HEK293 (cell line): ENCODE data around the gene THSD7A.

Source experiments
- CTCF ChIA-PET: fragments of 350-600 bp; formaldehyde crosslinking; extraction: SDS; loops from one replicate; lab custom pipeline; 2021; ENCODE audit warnings: antibody characterized with exemption; lab: Yijun Ruan, JAX
- POLR2A ChIA-PET: fragments of 300-600 bp; formaldehyde crosslinking; extraction: SDS; loops from one replicate; lab custom pipeline; 2020; ENCODE audit warnings: antibody characterized with exemption, inconsistent platforms; lab: Yijun Ruan, JAX
- H3K27ac ChIP-seq: fragments of 200-500 bp; sonication (Bioruptor generic); 2 replicates; pipeline ENCODE4 v1.5.1; 2014; ENCODE audit warnings: low read depth, low read length, control low read depth, inconsistent platforms; ENCODE audit errors: extremely low read depth
- H3K36me3 ChIP-seq, 2 experiments: fragments of 200-500 bp in 1 of 2; sonication (Bioruptor generic) in 1 of 2; 1 replicate in 1 of 2; 2 replicates in 1 of 2; pipeline ENCODE4 v1.5.1; 2014 to 2017; ENCODE audit warnings: inconsistent platforms in 2 of 2, low read length in 2 of 2; ENCODE audit not compliant: control insufficient read depth in 2 of 2, insufficient read depth in 1 of 2
- H3K4me1 ChIP-seq: fragments of 200-500 bp; sonication (Bioruptor generic); 2 replicates; pipeline ENCODE4 v1.5.1; 2014; ENCODE audit warnings: mild to moderate bottlenecking, low read length, inconsistent platforms; ENCODE audit not compliant: control insufficient read depth, insufficient read depth
- H3K4me3 ChIP-seq: 2 replicates; pipeline ENCODE4 v1.5.1; 2011; ENCODE audit warnings: low read depth, mild to moderate bottlenecking, control low read depth, low read length, moderate library complexity
- H3K9me3 ChIP-seq: fragments of 200-500 bp; sonication (Bioruptor generic); 2 replicates; pipeline ENCODE4 v1.5.1; 2014; ENCODE audit warnings: low read depth, low read length, inconsistent platforms; ENCODE audit not compliant: control insufficient read depth, insufficient read depth
- BCL11A ChIP-seq: fragments of 450-650 bp; formaldehyde crosslinking; IDR thresholded peaks from 2 replicates; pipeline ENCODE4 v1.5.1; 2016; ENCODE audit warnings: low read depth, missing biosample characterization, missing genetic modification characterization
- EGR2 ChIP-seq: fragments of 450-650 bp; formaldehyde crosslinking; IDR thresholded peaks from 2 replicates; pipeline ENCODE4 v1.5.1; 2016; ENCODE audit warnings: low read depth, missing biosample characterization, missing genetic modification characterization
- HOXA7 ChIP-seq: sonication (generic); formaldehyde crosslinking; IDR thresholded peaks from 2 replicates; pipeline ENCODE4 v1.8.1; 2022; ENCODE audit warnings: missing genetic modification reagents, borderline replicate concordance
- IKZF3 ChIP-seq: fragments of 450-650 bp; IDR thresholded peaks from 2 replicates; pipeline ENCODE4 v1.5.0; 2018; ENCODE audit warnings: missing biosample characterization, mild to moderate bottlenecking, missing genetic modification characterization, moderate library complexity
- KLF1 ChIP-seq: fragments of 450-650 bp; formaldehyde crosslinking; IDR thresholded peaks from 2 replicates; pipeline ENCODE4 v1.5.1; 2016; ENCODE audit warnings: missing biosample characterization, missing genetic modification characterization
- OVOL3 ChIP-seq: fragments of 450-650 bp; formaldehyde crosslinking; IDR thresholded peaks from 2 replicates; pipeline ENCODE4 v1.5.1; 2016; ENCODE audit warnings: missing biosample characterization, missing genetic modification characterization
- SALL2 ChIP-seq: fragments of 450-650 bp; formaldehyde crosslinking; IDR thresholded peaks from 2 replicates; pipeline ENCODE4 v1.5.0; 2017; ENCODE audit warnings: missing biosample characterization, mild to moderate bottlenecking, missing genetic modification characterization, borderline replicate concordance
- TRIM28 ChIP-seq: IDR thresholded peaks from 2 replicates; pipeline ENCODE4 v1.6.1; 2011; ENCODE audit warnings: low read length, control low read depth, borderline replicate concordance
- WT1 ChIP-seq: fragments of 450-650 bp; formaldehyde crosslinking; IDR thresholded peaks from 2 replicates; pipeline ENCODE4 v1.5.1; 2016; ENCODE audit warnings: missing biosample characterization, missing genetic modification characterization
- ZBTB17 ChIP-seq: fragments of 450-650 bp; formaldehyde crosslinking; IDR thresholded peaks from 2 replicates; pipeline ENCODE4 v1.5.1; 2016; ENCODE audit warnings: missing biosample characterization, missing genetic modification characterization
- ZNF18 ChIP-seq: fragments of 450-650 bp; formaldehyde crosslinking; IDR thresholded peaks from 2 replicates; pipeline ENCODE4 v1.5.1; 2016; ENCODE audit warnings: missing biosample characterization, missing genetic modification characterization
- ZNF2 ChIP-seq: fragments of 450-650 bp; formaldehyde crosslinking; IDR thresholded peaks from 2 replicates; pipeline ENCODE4 v1.5.1; 2016; ENCODE audit warnings: missing biosample characterization, missing genetic modification characterization
- ZNF214 ChIP-seq: fragments of 450-650 bp; formaldehyde crosslinking; IDR thresholded peaks from 2 replicates; pipeline ENCODE4 v1.5.1; 2017; ENCODE audit warnings: missing biosample characterization, mild to moderate bottlenecking, missing genetic modification characterization, borderline replicate concordance
- ZNF239 ChIP-seq: fragments of 450-650 bp; formaldehyde crosslinking; IDR thresholded peaks from 2 replicates; pipeline ENCODE4 v1.5.1; 2016; ENCODE audit warnings: missing biosample characterization, missing genetic modification characterization
- ZNF324 ChIP-seq: fragments of 450-650 bp; formaldehyde crosslinking; IDR thresholded peaks from 2 replicates; pipeline ENCODE4 v1.5.1; 2016; ENCODE audit warnings: missing biosample characterization, missing genetic modification characterization
- ZNF433 ChIP-seq: fragments of 450-650 bp; formaldehyde crosslinking; IDR thresholded peaks from 2 replicates; pipeline ENCODE4 v1.5.1; 2016; ENCODE audit warnings: missing biosample characterization, missing genetic modification characterization, low read depth
- ZNF529 ChIP-seq: fragments of 450-650 bp; formaldehyde crosslinking; IDR thresholded peaks from 2 replicates; pipeline ENCODE4 v1.5.1; 2017; ENCODE audit warnings: missing genetic modification characterization, missing biosample characterization; ENCODE audit not compliant: insufficient replicate concordance
- ZNF561 ChIP-seq: fragments of 450-650 bp; IDR thresholded peaks from 2 replicates; pipeline ENCODE4 v1.5.1; 2018; ENCODE audit warnings: missing biosample characterization, missing genetic modification characterization, borderline replicate concordance
- ZNF626 ChIP-seq: fragments of 450-650 bp; sonication (Bioruptor Pico); formaldehyde crosslinking; IDR thresholded peaks from 2 replicates; pipeline ENCODE4 v1.5.1; 2018; ENCODE audit warnings: missing biosample characterization, missing genetic modification characterization, inconsistent platforms
- ZNF629 ChIP-seq: fragments of 450-650 bp; formaldehyde crosslinking; IDR thresholded peaks from 2 replicates; pipeline ENCODE4 v1.5.1; 2017; ENCODE audit warnings: missing biosample characterization, missing genetic modification characterization
- ZNF639 ChIP-seq: fragments of 450-650 bp; formaldehyde crosslinking; IDR thresholded peaks from 2 replicates; pipeline ENCODE4 v1.5.1; 2016; ENCODE audit warnings: missing biosample characterization, missing genetic modification characterization
- ZNF664 ChIP-seq: fragments of 450-650 bp; formaldehyde crosslinking; IDR thresholded peaks from 2 replicates; pipeline ENCODE4 v1.5.1; 2016; ENCODE audit warnings: missing biosample characterization, missing genetic modification characterization
- ZNF791 ChIP-seq: fragments of 450-650 bp; formaldehyde crosslinking; IDR thresholded peaks from 2 replicates; pipeline ENCODE4 v1.5.1; 2016; ENCODE audit warnings: missing biosample characterization, missing genetic modification characterization
- ZNF792 ChIP-seq: fragments of 450-650 bp; formaldehyde crosslinking; IDR thresholded peaks from 2 replicates; pipeline ENCODE4 v1.5.1; 2016; ENCODE audit warnings: missing biosample characterization, missing genetic modification characterization
- TF ChIP-seq, protein P1 (sequence below): fragments of 450-650 bp; formaldehyde crosslinking; IDR thresholded peaks from 2 replicates; pipeline ENCODE4; 2016; ENCODE audit warnings: missing biosample characterization, missing genetic modification characterization
- TF ChIP-seq, protein P2 (sequence below): fragments of 450-650 bp; formaldehyde crosslinking; IDR thresholded peaks from 2 replicates; pipeline ENCODE4 v1.5.1; 2016; ENCODE audit warnings: missing biosample characterization, missing genetic modification characterization
- TF ChIP-seq, protein P3 (sequence below): fragments of 450-650 bp; formaldehyde crosslinking; IDR thresholded peaks from 2 replicates; pipeline ENCODE4 v1.5.1; 2016; ENCODE audit warnings: missing biosample characterization, missing genetic modification characterization
- TF ChIP-seq, protein P4 (sequence below): fragments of 450-650 bp; formaldehyde crosslinking; IDR thresholded peaks from 2 replicates; pipeline ENCODE4 v1.5.1; 2016; ENCODE audit warnings: missing biosample characterization, missing genetic modification characterization

The THSD7A gene

GRCh38 chr7:11703829-11704228 lies 128.2 kb downstream of the THSD7A start:
- Histone ChIP-seq H3K4me3 (no peak overlapping the region), H3K36me3 (no peaks in the 10 kb centered on the region), H3K4me1 (peaks cover 8% of the 10 kb centered on the region), H3K9me3 (no peaks in the 10 kb centered on the region), H3K27ac (no peak overlapping the region)
- TF ChIP-seq ZNF2 (tag by site-specific recombination) (no peak), OVOL3 (tag by site-specific recombination) (no peak), BCL11A (tag by site-specific recombination) (no peak), ZNF529 (no peak), ZNF626 (tag by site-specific recombination) (no peak), ZNF639 (tag by site-specific recombination) (no peak), ZNF214 (tag by site-specific recombination) (no peak), ZNF18 (tag by site-specific recombination) (no peak), TRIM28 (no peak), ZNF239 (tag by site-specific recombination) (no peak), ZNF629 (tag by site-specific recombination) (no peak), ZNF561 (tag by site-specific recombination) (no peak), WT1 (tag by site-specific recombination) (no peak)
- TF ChIP-seq, protein P1, sequence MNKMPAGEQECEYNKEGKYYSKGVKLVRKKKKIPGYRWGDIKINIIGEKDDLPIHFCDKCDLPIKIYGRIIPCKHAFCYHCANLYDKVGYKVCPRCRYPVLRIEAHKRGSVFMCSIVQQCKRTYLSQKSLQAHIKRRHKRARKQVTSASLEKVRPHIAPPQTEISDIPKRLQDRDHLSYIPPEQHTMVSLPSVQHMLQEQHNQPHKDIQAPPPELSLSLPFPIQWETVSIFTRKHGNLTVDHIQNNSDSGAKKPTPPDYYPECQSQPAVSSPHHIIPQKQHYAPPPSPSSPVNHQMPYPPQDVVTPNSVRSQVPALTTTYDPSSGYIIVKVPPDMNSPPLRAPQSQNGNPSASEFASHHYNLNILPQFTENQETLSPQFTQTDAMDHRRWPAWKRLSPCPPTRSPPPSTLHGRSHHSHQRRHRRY = no peak
- TF ChIP-seq, protein P2, sequence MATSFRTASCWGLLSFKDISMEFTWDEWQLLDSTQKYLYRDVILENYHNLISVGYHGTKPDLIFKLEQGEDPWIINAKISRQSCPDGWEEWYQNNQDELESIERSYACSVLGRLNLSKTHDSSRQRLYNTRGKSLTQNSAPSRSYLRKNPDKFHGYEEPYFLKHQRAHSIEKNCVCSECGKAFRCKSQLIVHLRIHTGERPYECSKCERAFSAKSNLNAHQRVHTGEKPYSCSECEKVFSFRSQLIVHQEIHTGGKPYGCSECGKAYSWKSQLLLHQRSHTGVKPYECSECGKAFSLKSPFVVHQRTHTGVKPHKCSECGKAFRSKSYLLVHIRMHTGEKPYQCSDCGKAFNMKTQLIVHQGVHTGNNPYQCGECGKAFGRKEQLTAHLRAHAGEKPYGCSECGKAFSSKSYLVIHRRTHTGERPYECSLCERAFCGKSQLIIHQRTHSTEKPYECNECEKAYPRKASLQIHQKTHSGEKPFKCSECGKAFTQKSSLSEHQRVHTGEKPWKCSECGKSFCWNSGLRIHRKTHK (tag by site-specific recombination) = no peak
- TF ChIP-seq, protein P3, sequence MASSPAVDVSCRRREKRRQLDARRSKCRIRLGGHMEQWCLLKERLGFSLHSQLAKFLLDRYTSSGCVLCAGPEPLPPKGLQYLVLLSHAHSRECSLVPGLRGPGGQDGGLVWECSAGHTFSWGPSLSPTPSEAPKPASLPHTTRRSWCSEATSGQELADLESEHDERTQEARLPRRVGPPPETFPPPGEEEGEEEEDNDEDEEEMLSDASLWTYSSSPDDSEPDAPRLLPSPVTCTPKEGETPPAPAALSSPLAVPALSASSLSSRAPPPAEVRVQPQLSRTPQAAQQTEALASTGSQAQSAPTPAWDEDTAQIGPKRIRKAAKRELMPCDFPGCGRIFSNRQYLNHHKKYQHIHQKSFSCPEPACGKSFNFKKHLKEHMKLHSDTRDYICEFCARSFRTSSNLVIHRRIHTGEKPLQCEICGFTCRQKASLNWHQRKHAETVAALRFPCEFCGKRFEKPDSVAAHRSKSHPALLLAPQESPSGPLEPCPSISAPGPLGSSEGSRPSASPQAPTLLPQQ (tag by site-specific recombination) = no peak
- ChIA-PET POLR2A (no interaction called here), CTCF (no interaction called here)

GRCh38 chr7:11702938-11703337 lies 129.1 kb downstream of the THSD7A start:
- Histone ChIP-seq H3K4me1 (peaks cover 8% of the 10 kb centered on the region), H3K36me3 (no peaks in the 10 kb centered on the region), H3K27ac (no peak overlapping the region), H3K4me3 (no peak overlapping the region), H3K9me3 (no peaks in the 10 kb centered on the region)
- ChIA-PET POLR2A (no interaction called here), CTCF (no interaction called here)
- TF ChIP-seq, protein P4, sequence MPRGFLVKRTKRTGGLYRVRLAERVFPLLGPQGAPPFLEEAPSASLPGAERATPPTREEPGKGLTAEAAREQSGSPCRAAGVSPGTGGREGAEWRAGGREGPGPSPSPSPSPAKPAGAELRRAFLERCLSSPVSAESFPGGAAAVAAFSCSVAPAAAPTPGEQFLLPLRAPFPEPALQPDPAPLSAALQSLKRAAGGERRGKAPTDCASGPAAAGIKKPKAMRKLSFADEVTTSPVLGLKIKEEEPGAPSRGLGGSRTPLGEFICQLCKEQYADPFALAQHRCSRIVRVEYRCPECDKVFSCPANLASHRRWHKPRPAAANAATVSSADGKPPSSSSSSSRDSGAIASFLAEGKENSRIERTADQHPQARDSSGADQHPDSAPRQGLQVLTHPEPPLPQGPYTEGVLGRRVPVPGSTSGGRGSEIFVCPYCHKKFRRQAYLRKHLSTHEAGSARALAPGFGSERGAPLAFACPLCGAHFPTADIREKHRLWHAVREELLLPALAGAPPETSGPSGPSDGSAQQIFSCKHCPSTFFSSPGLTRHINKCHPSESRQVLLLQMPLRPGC (tag by site-specific recombination) = no peak
- TF ChIP-seq ZNF664 (tag by site-specific recombination) (no peak), IKZF3 (tag by site-specific recombination) (no peak), ZNF433 (tag by site-specific recombination) (no peak), KLF1 (tag by site-specific recombination) (no peak), ZNF791 (tag by site-specific recombination) (no peak), EGR2 (tag by site-specific recombination) (no peak), ZBTB17 (tag by site-specific recombination) (no peak), SALL2 (tag by site-specific recombination) (no peak), ZNF324 (no peak), TRIM28 (no peak), HOXA7 (CRISPR knock-in tag) (no peak), ZNF792 (tag by site-specific recombination) (no peak)
